A673 (cell line): ENCODE measurements around the gene RBP7. TPM values are rescaled to one million over a fixed set of nuclear protein-coding genes. Genes with fewer than 3 reads are reported as not detected.

Experiments used
- BruUV-seq: library from RNA; stranded (reverse); fragments of 400-500 nt; replicated peaks from 2 replicates; lab custom pipeline; 2021; lab: Mats Ljungman, UMichigan
- CTCF ChIA-PET: fragments of 300-600 bp; sonication (Branson Sonifier 250); formaldehyde crosslinking; loops from one replicate; lab custom pipeline; 2022; ENCODE audit warnings: antibody characterized with exemption; lab: Charles Lee
- POLR2A ChIA-PET: fragments of 300-600 bp; sonication (Branson Sonifier 250); formaldehyde crosslinking; loops from one replicate; lab custom pipeline; 2022; ENCODE audit warnings: antibody characterized with exemption; ENCODE audit not compliant: low non-redundant PET; lab: Charles Lee
- DNase-seq: peaks from one replicate; pipeline ENCODE4 v3.0.0-alpha.2; 2015; ENCODE audit warnings: low spot score
- H3K27ac ChIP-seq: fragments of 200-600 bp; sonication (generic); 2 replicates; pipeline ENCODE4 v1.5.1; 2016; ENCODE audit warnings: mixed run types, low read depth, mild to moderate bottlenecking, mixed read lengths, antibody characterized with exemption, low read length; ENCODE audit not compliant: poor library complexity, severe bottlenecking
- H3K27me3 ChIP-seq: fragments of 200-600 bp; sonication (generic); replicated peaks from 2 replicates; pipeline ENCODE4 v1.6.1; 2017; ENCODE audit warnings: mixed run types, low read depth, mild to moderate bottlenecking, mixed read lengths, antibody characterized with exemption, low read length; ENCODE audit not compliant: insufficient read depth, poor library complexity
- H3K36me3 ChIP-seq: fragments of 200-600 bp; sonication (generic); 2 replicates; pipeline ENCODE4 v1.6.1; 2016; ENCODE audit warnings: mixed run types, mild to moderate bottlenecking, mixed read lengths, antibody characterized with exemption, low read length; ENCODE audit not compliant: insufficient read depth, poor library complexity, severe bottlenecking
- H3K4me1 ChIP-seq: fragments of 200-600 bp; sonication (generic); 2 replicates; pipeline ENCODE4 v1.6.1; 2017; ENCODE audit warnings: mixed run types, mild to moderate bottlenecking, mixed read lengths, antibody characterized with exemption, low read length; ENCODE audit not compliant: insufficient read depth, poor library complexity, severe bottlenecking
- H3K4me3 ChIP-seq: fragments of 200-600 bp; sonication (generic); 2 replicates; pipeline ENCODE4 v1.5.1; 2016; ENCODE audit warnings: low read depth, mixed run types, mild to moderate bottlenecking, mixed read lengths, low read length; ENCODE audit not compliant: poor library complexity, severe bottlenecking
- H3K9me3 ChIP-seq: fragments of 200-600 bp; sonication (generic); 2 replicates; pipeline ENCODE4 v1.6.1; 2016; ENCODE audit warnings: mixed run types, low read depth, mild to moderate bottlenecking, mixed read lengths, antibody characterized with exemption, low read length; ENCODE audit not compliant: poor library complexity, severe bottlenecking
- CTCF ChIP-seq: fragments of 300-800, 200-600 bp; sonication (generic); conservative IDR thresholded peaks from 2 replicates; pipeline ENCODE4 v1.5.1; 2017; ENCODE audit warnings: low read depth, mild to moderate bottlenecking, antibody characterized with exemption, low read length, moderate library complexity, mixed read lengths
- EZH2 ChIP-seq: fragments of 200-600 bp; sonication (generic); IDR thresholded peaks from 2 replicates; pipeline ENCODE4 v1.6.1; 2017; ENCODE audit warnings: borderline replicate concordance, low read depth, mild to moderate bottlenecking, mixed read lengths, antibody characterized with exemption, low read length; ENCODE audit not compliant: poor library complexity, severe bottlenecking
- intact Hi-C: fragments of 100-400 bp; cut with micrococcal nuclease; formaldehyde crosslinking; loops from one replicate; pipeline ENCODE4 v1.10.0; 2022; ENCODE audit not compliant: unreplicated experiment
- total RNA-seq: library from RNA; stranded (reverse); gene quantifications from 2 replicates; pipeline ENCODE4 v1.2.3, GENCODE V29; 2021

RBP7 gene
- total RNA-seq, 1 experiment from 2014 or later: not detected

DNA sequence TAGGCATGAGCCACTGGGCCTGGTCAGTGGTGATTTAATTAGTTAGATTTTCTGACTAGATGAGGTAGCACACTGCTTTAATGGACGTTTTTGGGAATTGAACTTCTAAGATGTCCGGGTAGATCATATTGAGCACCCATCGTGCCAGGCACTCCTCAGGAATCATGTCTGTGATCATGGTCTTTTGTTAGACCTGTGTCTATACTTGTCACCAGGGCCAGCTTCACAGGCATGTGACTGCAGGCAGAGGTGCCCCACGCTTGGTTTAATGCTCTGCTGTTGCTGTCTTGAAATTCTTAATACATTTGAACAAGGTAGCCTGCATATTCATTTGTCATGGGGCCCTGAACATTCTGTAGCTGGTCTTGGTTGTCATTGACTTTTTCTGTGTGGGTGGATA, 55.3 kb downstream of the RBP7 start:
- no TSS peak for BruUV-seq
- POLR2A ChIA-PET: no interaction called here
- Histone ChIP-seq H3K4me1 (peaks cover 24% of the 10 kb centered on the region), H3K27me3 (no peaks in the 10 kb centered on the region), H3K9me3 (no peaks in the 10 kb centered on the region), H3K4me3 (no peak overlapping the region), H3K27ac (no peak overlapping the region), H3K36me3 (no peaks in the 10 kb centered on the region)
- CTCF ChIA-PET: no interaction called here
- intact Hi-C loops: no loop called here
- DNase-seq: no peak
- no peak for TF ChIP-seq EZH2
- TF ChIP-seq CTCF: no peak

DNA sequence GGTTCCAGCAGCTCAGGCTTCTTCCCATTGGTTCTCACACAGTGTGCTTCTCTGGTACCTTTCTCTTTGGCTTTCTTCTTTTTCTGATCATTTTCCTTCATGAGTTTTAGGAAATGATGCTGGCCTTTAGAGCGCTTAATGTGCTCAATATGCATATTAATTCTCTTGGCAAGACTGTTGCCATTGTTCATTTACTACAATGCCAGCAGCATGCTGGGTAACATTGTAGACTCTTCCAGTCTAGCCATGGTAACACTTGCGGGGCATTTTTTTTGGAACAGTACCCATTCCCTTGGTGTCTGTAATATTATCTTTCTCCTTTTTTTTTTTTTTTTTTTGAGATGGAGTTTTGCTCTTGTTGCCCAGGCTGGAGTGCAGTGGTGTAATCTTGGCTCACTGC, 57.4 kb downstream of the RBP7 start:
- CTCF ChIA-PET: no interaction called here
- intact Hi-C loops: no loop called here
- POLR2A ChIA-PET: no interaction called here
- no peaks in the 10 kb centered on the region for H3K9me3 ChIP-seq
- H3K4me3 ChIP-seq: no peak overlapping the region
- H3K27ac ChIP-seq: no peak overlapping the region
- H3K4me1 ChIP-seq: peaks cover 28% of the 10 kb centered on the region
- TF ChIP-seq CTCF (no peak), EZH2 (no peak)
- no peaks in the 10 kb centered on the region for H3K36me3 ChIP-seq
- no peaks in the 10 kb centered on the region for H3K27me3 ChIP-seq
- BruUV-seq: no TSS peak
- no peak for DNase-seq

GRCh38 chr1:10056599-10056987, 59.6 kb downstream of the RBP7 start:
- no peak for TF ChIP-seq CTCF
- no peak for TF ChIP-seq EZH2
- no TSS peak for BruUV-seq
- Histone ChIP-seq H3K4me1 (peaks cover 28% of the 10 kb centered on the region), H3K36me3 (no peaks in the 10 kb centered on the region), H3K27ac (peak overlapping the region; percentile 62), H3K4me3 (no peak overlapping the region), H3K27me3 (no peaks in the 10 kb centered on the region), H3K9me3 (no peaks in the 10 kb centered on the region)
- ChIA-PET POLR2A (no interaction called here), CTCF (no interaction called here)
- intact Hi-C loops: no loop called here
- no peak for DNase-seq
